SKM-1 treated with dmso at 0.1 percent for 144 hours (cell line): Measurements from ENCODE around the gene RPUSD2.

Experiments
- DNase-seq: peaks from one replicate; lab custom pipeline; 2025; ENCODE audit not compliant: unreplicated experiment; lab: John Stamatoyannopoulos, UW

RPUSD2 gene

DNA sequence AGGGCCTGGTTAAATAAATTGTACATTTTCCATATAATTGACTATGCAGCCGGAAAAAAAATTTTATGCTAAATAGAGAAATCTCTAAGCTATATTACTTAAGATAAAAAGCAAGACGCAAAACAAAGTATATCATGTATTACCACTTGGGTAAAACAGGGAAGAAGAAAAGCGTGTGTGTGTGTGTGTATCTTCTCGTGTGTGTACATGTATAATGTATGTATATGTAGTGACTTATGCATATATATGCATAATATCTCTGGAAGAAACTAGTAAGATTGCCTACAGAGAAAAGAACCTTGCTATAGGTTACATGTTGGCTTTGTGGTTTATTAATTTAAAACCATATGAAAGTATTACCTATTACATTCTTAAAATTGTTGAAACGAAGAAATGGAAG, 44.0 kb downstream of the RPUSD2 start:
- no peak for DNase-seq

DNA sequence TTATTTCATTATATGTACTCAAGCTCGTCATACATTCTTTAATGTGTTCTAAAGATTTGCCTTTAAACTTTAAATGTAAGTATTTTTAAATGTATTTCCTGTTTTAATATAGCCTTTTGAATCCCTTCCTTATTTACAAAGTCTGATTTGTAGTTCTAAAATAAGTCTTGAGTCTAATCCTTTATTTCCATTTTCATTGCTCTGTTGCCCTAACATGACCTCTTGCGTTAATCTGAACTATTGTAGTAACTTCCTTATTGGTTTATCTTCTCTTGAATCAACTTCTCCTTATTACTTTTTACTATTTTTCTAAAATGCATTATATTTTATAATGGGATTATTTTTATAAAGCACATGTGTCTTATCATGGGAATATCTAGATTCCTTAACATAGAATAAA, 48.9 kb downstream of the RPUSD2 start:
- DNase-seq, result peak; percentile 29

DNA sequence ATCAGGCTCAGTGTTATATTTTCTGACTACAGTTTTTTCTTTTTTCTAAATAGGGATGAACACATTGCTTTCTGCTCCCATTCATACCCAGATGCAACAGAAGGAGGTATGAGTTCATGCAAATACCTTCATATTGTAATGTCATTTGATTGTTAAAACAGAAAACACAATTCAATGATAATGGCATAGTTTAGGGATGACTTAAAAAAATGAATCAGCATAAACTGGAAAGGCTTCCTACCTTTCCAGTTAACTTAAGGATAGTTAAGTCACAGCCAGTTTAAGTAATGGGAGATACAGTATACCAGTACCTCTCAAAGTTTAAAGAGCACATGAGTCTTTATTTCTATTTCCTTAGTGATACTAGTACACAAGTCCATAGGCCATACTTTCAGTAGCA, 49.8 kb downstream of the RPUSD2 start:
- no peak for DNase-seq

DNA sequence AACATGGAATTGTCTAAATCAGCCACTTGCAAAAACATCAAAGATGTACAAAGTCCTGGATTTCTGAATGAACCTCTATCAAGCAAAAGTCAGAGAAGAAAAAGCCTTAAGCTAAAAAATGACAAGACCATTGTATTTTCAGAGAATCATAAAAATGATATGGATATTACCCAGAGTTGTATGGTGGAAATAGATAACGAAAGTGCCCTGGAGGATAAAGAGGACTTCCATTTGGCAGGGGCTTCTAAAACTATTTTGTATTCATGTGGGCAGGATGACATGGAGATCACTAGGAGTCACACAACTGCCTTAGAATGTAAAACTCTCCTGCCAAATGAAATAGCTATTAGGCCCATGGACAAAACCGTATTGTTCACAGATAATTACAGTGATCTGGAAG, 54.3 kb downstream of the RPUSD2 start:
- no peak for DNase-seq
